Keratinocyte (primary cell): ENCODE measurements around the gene DAB1. TPM values are rescaled to one million over a fixed set of nuclear protein-coding genes. Genes with fewer than 3 reads are reported as not detected.

ENCODE experiments used
- DNase-seq: peaks from one replicate; pipeline ENCODE4 v3.0.0-alpha.2; 2011; ENCODE audit warnings: low read depth, missing footprints, low spot score
- FAIRE-seq: peaks from 2 replicates; lab custom pipeline; 2011; peaks lifted over from hg19 to GRCh38; lab: Jason Lieb, UNC
- H2AFZ ChIP-seq: 2 replicates; pipeline ENCODE4 v1.6.0; 2012; ENCODE audit warnings: low read length, control low read depth, inconsistent platforms; ENCODE audit not compliant: control insufficient read depth
- H3K27ac ChIP-seq: 2 replicates; pipeline ENCODE4 v1.5.1; 2011; ENCODE audit warnings: low read length; ENCODE audit not compliant: control insufficient read depth, insufficient read depth
- H3K27me3 ChIP-seq: 3 replicates; pipeline ENCODE4 v1.6.0; 2011; ENCODE audit warnings: low read length; ENCODE audit not compliant: control insufficient read depth, insufficient read depth; ENCODE audit errors: extremely low read depth
- H3K36me3 ChIP-seq, 2 experiments: 2 replicates in 1 of 2; 3 replicates in 1 of 2; pipeline ENCODE4 v1.5.1; 2011; ENCODE audit warnings: low read length in 2 of 2, mild to moderate bottlenecking in 1 of 2; ENCODE audit not compliant: control insufficient read depth in 2 of 2, insufficient read depth in 2 of 2; ENCODE audit errors: extremely low read depth in 1 of 2
- H3K4me1 ChIP-seq: 3 replicates; pipeline ENCODE4 v1.5.1; 2011; ENCODE audit warnings: low read length; ENCODE audit not compliant: control insufficient read depth, insufficient read depth; ENCODE audit errors: extremely low read depth
- H3K4me2 ChIP-seq: 3 replicates; pipeline ENCODE4 v1.6.0; 2011; ENCODE audit warnings: low read depth, low read length; ENCODE audit not compliant: control insufficient read depth, insufficient read depth; ENCODE audit errors: extremely low read depth
- H3K4me3 ChIP-seq, 3 experiments: fragments of 200-600 bp in 1 of 3; sonication (generic) in 1 of 3; 2 replicates in 2 of 3; 3 replicates in 1 of 3; pipeline ENCODE4 v1.5.1; 2011 to 2016; ENCODE audit warnings: low read length in 3 of 3, mild to moderate bottlenecking in 3 of 3, control low read depth in 2 of 3, inconsistent platforms in 1 of 3, low read depth in 1 of 3, mixed read lengths in 1 of 3, mixed run types in 1 of 3, moderate library complexity in 1 of 3; ENCODE audit not compliant: control insufficient read depth in 2 of 3, insufficient read depth in 2 of 3; ENCODE audit errors: extremely low read depth in 1 of 3
- H3K79me2 ChIP-seq: 2 replicates; pipeline ENCODE4 v1.6.0; 2012; ENCODE audit warnings: low read length; ENCODE audit not compliant: control insufficient read depth, insufficient read depth
- H3K9ac ChIP-seq: 3 replicates; pipeline ENCODE4 v1.6.0; 2011; ENCODE audit warnings: low read length; ENCODE audit not compliant: control insufficient read depth, insufficient read depth; ENCODE audit errors: extremely low read depth
- H3K9me1 ChIP-seq: 3 replicates; pipeline ENCODE4 v1.6.0; 2011; ENCODE audit warnings: low read length; ENCODE audit not compliant: control insufficient read depth, insufficient read depth; ENCODE audit errors: extremely low read depth
- H3K9me3 ChIP-seq: 2 replicates; pipeline ENCODE4 v1.5.1; 2012; ENCODE audit warnings: low read depth, low read length; ENCODE audit not compliant: control insufficient read depth
- H4K20me1 ChIP-seq: 3 replicates; pipeline ENCODE4 v1.6.0; 2011; ENCODE audit warnings: low read length; ENCODE audit not compliant: control insufficient read depth, insufficient read depth; ENCODE audit errors: extremely low read depth
- CTCF ChIP-seq, 3 experiments: IDR thresholded peaks in 1 of 3; conservative IDR thresholded peaks in 1 of 3; optimal IDR thresholded peaks in 1 of 3; 2 replicates in 2 of 3; 3 replicates in 1 of 3; pipeline versions ENCODE3 to v1.5.1; 2011; ENCODE audit warnings: low read length in 3 of 3, mild to moderate bottlenecking in 3 of 3, moderate library complexity in 2 of 3, control low read depth in 1 of 3, inconsistent platforms in 1 of 3; ENCODE audit not compliant: insufficient read depth in 2 of 3; ENCODE audit errors: extremely low read depth in 1 of 3
- EZH2 ChIP-seq: IDR thresholded peaks from one replicate; pipeline ENCODE4 v1.6.1; 2012; ENCODE audit warnings: inconsistent platforms, mild to moderate bottlenecking, low read length, moderate library complexity
- dilution Hi-C: fragments of 300-500 bp; cut with MboI; formaldehyde crosslinking; loops from one replicate; pipeline ENCODE4 v1.7.0; 2020; ENCODE audit warnings: low sequenced_read_pairs; ENCODE audit not compliant: extremely low pct_ligation_motif_present
- polyA plus RNA-seq, 5 experiments: library from polyadenylated mRNA; depleted of rRNA in 3 of 5; stranded (reverse) in 3 of 5; stranded (forward) in 1 of 5; unstranded in 1 of 5; fragments of >200 nt; gene quantifications; 1 replicate in 1 of 5; 2 replicates in 3 of 5; 3 replicates in 1 of 5; pipeline versions ENCODE4 v1.2.1 to v1.2.3, GENCODE V29; 2011 to 2012; ENCODE audit warnings: missing spikeins in 2 of 5, low read depth in 1 of 5, low replicate concordance in 1 of 5

DAB1 gene
- polyA plus RNA-seq, 1 donor (not counting 4 experiments of a cell fraction or from before 2014, with no cell fraction given) = 0.01 TPM

GRCh38 chr1:56992318-56993125 lies 431.3 kb downstream of the DAB1 start:
- no peak overlapping the region for H3K4me3 ChIP-seq
- H3K4me2 ChIP-seq = no peak overlapping the region
- FAIRE-seq (no peak), DNase-seq (no peak)
- H3K9ac ChIP-seq = no peak overlapping the region
- TF ChIP-seq EZH2 (no peak), CTCF (optimal IDR thresholded peaks at IDR 0.05 in 1 of 3, IDR thresholded peaks at IDR 0.05 in 1 of 3, conservative IDR thresholded peaks at IDR 0.05 in 1 of 3; ENCODE audit: extremely low read depth in 1 of 3, insufficient read depth in 2 of 3, low read length in 3 of 3) (no peak)
- no peak overlapping the region for H2AFZ ChIP-seq
- dilution Hi-C loops = no loop called here
- no peaks in the 10 kb centered on the region for H3K4me1 ChIP-seq
- no peaks in the 10 kb centered on the region for H4K20me1 ChIP-seq
- no peaks in the 10 kb centered on the region for H3K27me3 ChIP-seq
- H3K27ac ChIP-seq = no peak overlapping the region
- no peaks in the 10 kb centered on the region for H3K36me3 ChIP-seq
- H3K79me2 ChIP-seq = no peaks in the 10 kb centered on the region
- H3K9me3 ChIP-seq = no peaks in the 10 kb centered on the region
- no peaks in the 10 kb centered on the region for H3K9me1 ChIP-seq

GRCh38 chr1:56991576-56991975 lies 432.3 kb downstream of the DAB1 start:
- no peaks in the 10 kb centered on the region for H3K9me1 ChIP-seq
- no peak overlapping the region for H2AFZ ChIP-seq
- no peak overlapping the region for H3K9ac ChIP-seq
- H3K4me2 ChIP-seq = no peak overlapping the region
- no peaks in the 10 kb centered on the region for H3K27me3 ChIP-seq
- FAIRE-seq = no peak
- no peak for TF ChIP-seq EZH2
- no peak for TF ChIP-seq CTCF (optimal IDR thresholded peaks at IDR 0.05 in 1 of 3, IDR thresholded peaks at IDR 0.05 in 1 of 3, conservative IDR thresholded peaks at IDR 0.05 in 1 of 3; ENCODE audit: extremely low read depth in 1 of 3, insufficient read depth in 2 of 3, low read length in 3 of 3)
- H3K9me3 ChIP-seq = no peaks in the 10 kb centered on the region
- no peaks in the 10 kb centered on the region for H4K20me1 ChIP-seq
- no peaks in the 10 kb centered on the region for H3K4me1 ChIP-seq
- no peaks in the 10 kb centered on the region for H3K79me2 ChIP-seq
- no peaks in the 10 kb centered on the region for H3K36me3 ChIP-seq
- H3K27ac ChIP-seq = no peak overlapping the region
- dilution Hi-C loops = no loop called here
- no peak overlapping the region for H3K4me3 ChIP-seq
- DNase-seq = no peak
